ENCODE measurements around the gene LRP1. TPM values are rescaled to one million over a fixed set of nuclear protein-coding genes. Genes with fewer than 3 reads are reported as not detected.

The LRP1 gene
- total and polyA plus RNA-seq, 2 of the 13 experiments (the other 11 are each of a cell fraction or from before 2014, with no cell fraction given) = 14.7 to 30.8 TPM

DNA sequence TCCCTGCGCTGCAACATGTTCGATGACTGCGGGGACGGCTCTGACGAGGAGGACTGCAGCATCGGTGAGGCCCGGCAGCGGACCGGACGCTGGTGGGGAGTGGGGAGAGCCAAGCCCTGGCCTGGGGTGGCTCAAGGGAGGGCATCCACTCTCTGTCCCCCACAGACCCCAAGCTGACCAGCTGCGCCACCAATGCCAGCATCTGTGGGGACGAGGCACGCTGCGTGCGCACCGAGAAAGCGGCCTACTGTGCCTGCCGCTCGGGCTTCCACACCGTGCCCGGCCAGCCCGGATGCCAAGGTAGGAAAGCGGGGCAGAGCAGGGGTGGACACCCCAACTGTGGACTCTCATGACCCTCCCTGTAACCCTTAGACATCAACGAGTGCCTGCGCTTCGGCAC lies 76.9 kb downstream of the LRP1 start:
- H3K36me3 ChIP-seq (replicated peaks in 1 of 2; ENCODE audit: control insufficient read depth in 1 of 2, insufficient read depth in 2 of 2, low read length in 2 of 2) = peaks cover 53 to 86% of the 10 kb centered on the region in 2 experiments
- no peaks in the 10 kb centered on the region for H4K20me1 ChIP-seq (ENCODE audit: insufficient read depth, low read length)
- CTCF ChIA-PET (ENCODE audit: low intra/inter-chr PET ratio, low total read pairs) = no interaction called here
- no peak overlapping the region for H3K4me3 ChIP-seq (replicated peaks in 1 of 3; ENCODE audit: insufficient read depth in 1 of 3, low read depth in 2 of 3, low read length in 3 of 3)
- H3K27ac ChIP-seq (ENCODE audit: extremely low read length, insufficient read depth, low read length) = no peak overlapping the region
- no peak for ATAC-seq
- WGBS (ENCODE audit: low lambda C conversion rate) = 96% methylated on average over 13 of the region's 26 CpGs
- H3K27me3 ChIP-seq (ENCODE audit: control insufficient read depth in 1 of 2, insufficient read depth in 2 of 2, low read length in 2 of 2) = no peaks in the 10 kb centered on the region
- POLR2A ChIA-PET = no interaction called here
- no peak for FAIRE-seq
- H3K9ac ChIP-seq (ENCODE audit: insufficient read depth, low read depth, low read length) = no peak overlapping the region
- TSS peak; percentile 35 for BruUV-seq (replicated peaks)
- no peaks in the 10 kb centered on the region for H3K9me3 ChIP-seq (ENCODE audit: low read length)
- TF ChIP-seq RBFOX2 (IDR thresholded peaks at IDR 0.05; ENCODE audit: low read depth, low read length) (0 out of 2 replicates have a peak, but pooled peaks have one; percentile 16), TBP (CRISPR knock-in tag; IDR thresholded peaks at IDR 0.05) (no peak), ZBTB39 (CRISPR knock-in tag; IDR thresholded peaks at IDR 0.05) (no peak)
- TF ChIP-seq, protein P1, sequence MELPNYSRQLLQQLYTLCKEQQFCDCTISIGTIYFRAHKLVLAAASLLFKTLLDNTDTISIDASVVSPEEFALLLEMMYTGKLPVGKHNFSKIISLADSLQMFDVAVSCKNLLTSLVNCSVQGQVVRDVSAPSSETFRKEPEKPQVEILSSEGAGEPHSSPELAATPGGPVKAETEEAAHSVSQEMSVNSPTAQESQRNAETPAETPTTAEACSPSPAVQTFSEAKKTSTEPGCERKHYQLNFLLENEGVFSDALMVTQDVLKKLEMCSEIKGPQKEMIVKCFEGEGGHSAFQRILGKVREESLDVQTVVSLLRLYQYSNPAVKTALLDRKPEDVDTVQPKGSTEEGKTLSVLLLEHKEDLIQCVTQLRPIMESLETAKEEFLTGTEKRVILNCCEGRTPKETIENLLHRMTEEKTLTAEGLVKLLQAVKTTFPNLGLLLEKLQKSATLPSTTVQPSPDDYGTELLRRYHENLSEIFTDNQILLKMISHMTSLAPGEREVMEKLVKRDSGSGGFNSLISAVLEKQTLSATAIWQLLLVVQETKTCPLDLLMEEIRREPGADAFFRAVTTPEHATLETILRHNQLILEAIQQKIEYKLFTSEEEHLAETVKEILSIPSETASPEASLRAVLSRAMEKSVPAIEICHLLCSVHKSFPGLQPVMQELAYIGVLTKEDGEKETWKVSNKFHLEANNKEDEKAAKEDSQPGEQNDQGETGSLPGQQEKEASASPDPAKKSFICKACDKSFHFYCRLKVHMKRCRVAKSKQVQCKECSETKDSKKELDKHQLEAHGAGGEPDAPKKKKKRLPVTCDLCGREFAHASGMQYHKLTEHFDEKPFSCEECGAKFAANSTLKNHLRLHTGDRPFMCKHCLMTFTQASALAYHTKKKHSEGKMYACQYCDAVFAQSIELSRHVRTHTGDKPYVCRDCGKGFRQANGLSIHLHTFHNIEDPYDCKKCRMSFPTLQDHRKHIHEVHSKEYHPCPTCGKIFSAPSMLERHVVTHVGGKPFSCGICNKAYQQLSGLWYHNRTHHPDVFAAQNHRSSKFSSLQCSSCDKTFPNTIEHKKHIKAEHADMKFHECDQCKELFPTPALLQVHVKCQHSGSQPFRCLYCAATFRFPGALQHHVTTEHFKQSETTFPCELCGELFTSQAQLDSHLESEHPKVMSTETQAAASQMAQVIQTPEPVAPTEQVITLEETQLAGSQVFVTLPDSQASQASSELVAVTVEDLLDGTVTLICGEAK (IDR thresholded peaks at IDR 0.05) = no peak
- TF ChIP-seq, protein P1 (CRISPR knock-in tag; IDR thresholded peaks at IDR 0.05) = no peak
- H3K4me1 ChIP-seq (ENCODE audit: insufficient read depth, low read length) = no peaks in the 10 kb centered on the region
- no peaks in the 10 kb centered on the region for H3K79me2 ChIP-seq (ENCODE audit: insufficient read depth, low read length)
- in situ Hi-C loops (cut with HindIII; ENCODE audit: extremely low pct_ligation_motif_present, low pct_unique_long_range_greater_than_20kb) = no loop called here
- H2AFZ ChIP-seq (ENCODE audit: low read length) = no peak overlapping the region
- DNase-seq (ENCODE audit: low spot score) = no peak
- no peak overlapping the region for H3K4me2 ChIP-seq (ENCODE audit: low read depth, low read length)
- intact Hi-C loops (cut with micrococcal nuclease; ENCODE audit: unreplicated experiment) = no loop called here

Data from HepG2 (cell line).